ENCODE measurements around the gene VARS2. TPM values are rescaled to one million over a fixed set of nuclear protein-coding genes. Genes with fewer than 3 reads are reported as not detected.
"Not testable (repeated sequence)": the region's sequence is repeated elsewhere in the genome, so short reads cannot be mapped to it uniquely, and the experiment has no call there.

Gene VARS2
- polyA plus RNA-seq, 1 experiment = 16.1 TPM

DNA sequence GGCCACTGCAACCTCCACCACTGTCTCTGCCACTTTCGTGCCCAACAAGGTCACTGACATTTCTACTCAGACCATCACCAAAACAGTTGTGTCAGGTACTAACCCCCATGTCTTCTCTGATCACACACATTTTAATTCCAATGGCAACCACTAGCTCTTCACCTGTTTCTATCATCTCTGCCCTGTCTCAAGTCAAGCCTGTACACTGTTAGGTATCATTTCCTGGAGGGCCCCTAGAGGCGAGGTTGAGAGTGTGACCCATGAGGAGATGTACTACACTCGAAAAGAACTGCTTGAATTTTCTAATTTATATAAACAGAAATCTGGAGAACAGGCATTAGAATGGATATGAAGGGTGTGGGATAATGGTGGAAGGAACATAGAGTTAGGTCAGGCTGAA lies 52.1 kb downstream of the VARS2 start:
- peaks cover 1% of the 10 kb centered on the region for H3K27me3 ChIP-seq (ENCODE audit: control insufficient read depth, insufficient read depth, low read length)
- no peaks in the 10 kb centered on the region for H3K36me3 ChIP-seq (ENCODE audit: control insufficient read depth, insufficient read depth, low read length)
- CTCF ChIA-PET = no interaction called here
- POLR2A ChIA-PET = no interaction called here
- no peak overlapping the region for H3K4me3 ChIP-seq (ENCODE audit: low read depth, low read length)
- TF ChIP-seq, protein P1, sequence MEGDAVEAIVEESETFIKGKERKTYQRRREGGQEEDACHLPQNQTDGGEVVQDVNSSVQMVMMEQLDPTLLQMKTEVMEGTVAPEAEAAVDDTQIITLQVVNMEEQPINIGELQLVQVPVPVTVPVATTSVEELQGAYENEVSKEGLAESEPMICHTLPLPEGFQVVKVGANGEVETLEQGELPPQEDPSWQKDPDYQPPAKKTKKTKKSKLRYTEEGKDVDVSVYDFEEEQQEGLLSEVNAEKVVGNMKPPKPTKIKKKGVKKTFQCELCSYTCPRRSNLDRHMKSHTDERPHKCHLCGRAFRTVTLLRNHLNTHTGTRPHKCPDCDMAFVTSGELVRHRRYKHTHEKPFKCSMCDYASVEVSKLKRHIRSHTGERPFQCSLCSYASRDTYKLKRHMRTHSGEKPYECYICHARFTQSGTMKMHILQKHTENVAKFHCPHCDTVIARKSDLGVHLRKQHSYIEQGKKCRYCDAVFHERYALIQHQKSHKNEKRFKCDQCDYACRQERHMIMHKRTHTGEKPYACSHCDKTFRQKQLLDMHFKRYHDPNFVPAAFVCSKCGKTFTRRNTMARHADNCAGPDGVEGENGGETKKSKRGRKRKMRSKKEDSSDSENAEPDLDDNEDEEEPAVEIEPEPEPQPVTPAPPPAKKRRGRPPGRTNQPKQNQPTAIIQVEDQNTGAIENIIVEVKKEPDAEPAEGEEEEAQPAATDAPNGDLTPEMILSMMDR (IDR thresholded peaks at IDR 0.05; ENCODE audit: insufficient read depth, low read depth, low read length) = no peak
- DNase-seq (ENCODE audit: low read depth) = no peak

DNA sequence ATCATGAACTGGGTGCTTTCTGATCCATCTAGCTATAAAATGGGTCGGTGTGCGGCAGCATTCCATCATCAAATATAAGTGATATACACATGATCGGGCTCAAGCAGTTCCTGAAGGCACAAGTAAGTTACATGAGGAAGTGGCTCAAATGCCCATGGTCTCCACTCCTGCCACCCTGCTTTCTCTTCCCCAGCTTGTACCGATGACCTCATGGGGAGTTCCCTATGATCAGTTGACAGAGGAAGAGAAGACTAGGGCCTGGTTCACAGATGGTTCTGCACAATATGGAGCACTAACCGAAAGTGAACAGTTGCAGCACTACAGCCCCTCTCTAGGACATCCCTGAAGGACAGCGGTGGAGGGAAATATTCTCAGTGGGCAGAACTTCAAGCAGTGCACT lies 55.1 kb downstream of the VARS2 start:
- H3K4me3 ChIP-seq (ENCODE audit: low read depth, low read length); H3K27me3 ChIP-seq (ENCODE audit: control insufficient read depth, insufficient read depth, low read length); H3K36me3 ChIP-seq (ENCODE audit: control insufficient read depth, insufficient read depth, low read length); POLR2A ChIA-PET; DNase-seq (ENCODE audit: low read depth): not testable (repeated sequence)
- CTCF ChIA-PET = interaction anchor here (2.6 kb wide), 1 partner anchor 13 kb away, joined by 7 read pairs; no protein-coding TSS in a partner anchor

DNA sequence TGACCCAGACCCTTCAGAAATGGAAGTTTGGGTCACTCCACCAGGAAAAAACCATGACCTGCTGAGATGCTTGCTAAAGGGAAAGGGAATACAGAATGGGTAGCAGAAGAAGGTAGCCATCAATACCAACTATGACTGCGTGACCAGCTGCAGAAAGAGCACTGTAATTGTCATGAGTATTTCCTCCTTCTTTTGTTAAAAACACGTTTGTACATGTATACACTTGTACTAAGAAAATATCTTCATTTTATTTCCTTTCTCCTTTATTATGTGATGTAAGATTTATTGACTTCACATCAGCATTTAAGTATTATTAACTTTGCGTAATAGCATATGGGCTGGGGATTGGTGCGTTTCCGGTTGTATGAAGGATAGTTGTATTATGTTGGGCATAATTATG lies 56.9 kb downstream of the VARS2 start:
- no peak overlapping the region for H3K4me3 ChIP-seq (ENCODE audit: low read depth, low read length)
- ChIA-PET CTCF (interaction anchor here (1.9 kb wide), 1 partner anchor 10 kb away, joined by 5 read pairs; no protein-coding TSS in a partner anchor), POLR2A (no interaction called here)
- peaks cover 6% of the 10 kb centered on the region for H3K27me3 ChIP-seq (ENCODE audit: control insufficient read depth, insufficient read depth, low read length)
- TF ChIP-seq, protein P1 (IDR thresholded peaks at IDR 0.05; ENCODE audit: insufficient read depth, low read depth, low read length) = no peak
- DNase-seq (ENCODE audit: low read depth) = no peak
- H3K36me3 ChIP-seq (ENCODE audit: control insufficient read depth, insufficient read depth, low read length) = no peaks in the 10 kb centered on the region

DNA sequence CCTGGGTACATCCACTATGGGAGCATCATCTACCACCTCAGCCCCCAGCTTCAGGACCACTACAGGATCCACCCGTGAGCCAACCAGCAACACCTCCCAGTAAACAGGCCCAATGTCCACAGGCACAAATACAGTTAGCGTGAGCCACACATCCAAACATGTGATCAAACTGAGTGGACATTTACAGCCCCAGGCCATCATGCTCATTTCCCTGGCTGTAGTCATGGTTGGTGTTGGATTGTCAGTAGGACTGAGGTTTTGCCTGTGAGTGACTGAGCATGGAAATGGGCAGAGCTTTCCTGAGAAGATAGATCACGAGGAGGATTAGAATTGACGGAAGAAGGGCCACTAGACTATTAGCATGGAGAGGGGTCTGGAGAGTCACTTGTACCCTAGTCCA lies 58.8 kb downstream of the VARS2 start:
- H3K4me3 ChIP-seq (ENCODE audit: low read depth, low read length) = no peak overlapping the region
- no peaks in the 10 kb centered on the region for H3K36me3 ChIP-seq (ENCODE audit: control insufficient read depth, insufficient read depth, low read length)
- ChIA-PET CTCF (interaction anchor here (1.0 to 1.2 kb wide), 2 partner anchors 10 to 31 kb away, joined by 3 read pairs; no protein-coding TSS in a partner anchor), POLR2A (no interaction called here)
- peaks cover 10% of the 10 kb centered on the region for H3K27me3 ChIP-seq (ENCODE audit: control insufficient read depth, insufficient read depth, low read length)
- TF ChIP-seq, protein P1 (IDR thresholded peaks at IDR 0.05; ENCODE audit: insufficient read depth, low read depth, low read length) = no peak
- no peak for DNase-seq (ENCODE audit: low read depth)

DNA sequence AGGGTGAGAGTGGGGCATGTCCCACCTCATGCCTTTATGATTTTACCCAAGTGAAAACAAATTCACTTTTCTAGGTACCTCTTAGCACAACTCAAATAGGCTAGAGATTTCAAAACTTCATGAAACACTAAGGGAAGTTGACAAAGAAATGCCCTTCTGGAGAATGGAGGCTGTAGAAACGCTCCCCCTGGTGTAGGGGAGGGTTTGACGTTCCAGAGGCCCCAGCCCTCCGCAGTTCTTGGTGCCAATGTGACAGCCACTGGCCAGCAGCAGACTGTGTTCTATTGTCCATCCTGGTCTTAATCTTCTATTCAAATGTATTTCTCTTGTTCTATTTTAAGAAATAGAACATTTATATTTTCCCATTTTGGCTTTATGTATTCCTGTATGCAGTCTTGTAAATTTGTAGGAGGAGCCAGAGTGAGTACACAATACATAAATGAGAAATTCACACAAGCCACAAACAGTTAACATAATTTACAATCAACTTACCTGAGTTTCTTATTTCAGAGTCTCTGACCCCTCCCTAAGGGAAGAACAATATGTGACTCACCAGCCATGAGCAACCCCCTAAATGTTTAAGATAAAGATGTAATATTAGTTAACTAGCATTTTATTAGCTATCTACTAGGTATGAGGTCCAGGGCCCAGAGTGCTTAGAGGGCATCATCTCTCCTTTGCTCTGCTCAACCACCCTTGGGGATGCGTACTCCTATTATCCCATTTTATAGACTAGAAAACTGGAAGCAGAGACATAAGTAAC lies 60.6 kb downstream of the VARS2 start:
- H3K36me3 ChIP-seq (ENCODE audit: control insufficient read depth, insufficient read depth, low read length) = no peaks in the 10 kb centered on the region
- TF ChIP-seq, protein P1 (IDR thresholded peaks at IDR 0.05; ENCODE audit: insufficient read depth, low read depth, low read length) = no peak
- ChIA-PET CTCF (no interaction called here), POLR2A (no interaction called here)
- H3K27me3 ChIP-seq (ENCODE audit: control insufficient read depth, insufficient read depth, low read length) = peaks cover 12% of the 10 kb centered on the region
- no peak for DNase-seq (ENCODE audit: low read depth)
- no peak overlapping the region for H3K4me3 ChIP-seq (ENCODE audit: low read depth, low read length)

Small RNAs within 50 kb of the gene (small RNA-seq; reads per million reads assigned to genes)
- not detected for gene RF00019 (ENCODE audit: insufficient read length, low read depth, low replicate concordance)

Other genes with a start within 250 kb of the VARS2 start
- 25.1 and 44.5 TPM in 2 replicates for gene DHX16, start 241.2 kb upstream of the VARS2 start, polyA plus RNA-seq (2011; rRNA removed)
- gene PPP1R18, start 227.6 kb upstream of the VARS2 start, polyA plus RNA-seq (2011; rRNA removed) = 87.5 and 121 TPM in 2 replicates
- 12.6 and 19.7 TPM in 2 replicates for gene NRM, start 223.3 kb upstream of the VARS2 start, polyA plus RNA-seq (2011; rRNA removed)
- 5.1 and 7.5 TPM in 2 replicates for gene MDC1, start 197.0 kb upstream of the VARS2 start, polyA plus RNA-seq (2011; rRNA removed)
- 1,140 and 1,840 TPM in 2 replicates for gene TUBB, start 193.9 kb upstream of the VARS2 start, polyA plus RNA-seq (2011; rRNA removed)
- 205 and 292 TPM in 2 replicates for gene FLOT1, start 171.6 kb upstream of the VARS2 start, polyA plus RNA-seq (2011; rRNA removed)
- 43.7 and 51.7 TPM in 2 replicates for gene IER3, start 169.7 kb upstream of the VARS2 start, polyA plus RNA-seq (2011; rRNA removed)
- 10.6 and 17.0 TPM in 2 replicates for gene DDR1, start 29.7 kb upstream of the VARS2 start, polyA plus RNA-seq (2011; rRNA removed)
- gene GTF2H4, start 6.0 kb upstream of the VARS2 start, polyA plus RNA-seq (2011; rRNA removed) = 24.9 and 28.2 TPM in 2 replicates
- not detected in 2 replicates for gene SFTA2, start 17.9 kb downstream of the VARS2 start, polyA plus RNA-seq (2011; rRNA removed)
- not detected in 2 replicates for gene MUCL3, start 26.7 kb downstream of the VARS2 start, polyA plus RNA-seq (2011; rRNA removed)
- not detected in 2 replicates for gene MUC21, start 69.5 kb downstream of the VARS2 start, polyA plus RNA-seq (2011; rRNA removed)
- not detected in 2 replicates for gene MUC22, start 96.2 kb downstream of the VARS2 start, polyA plus RNA-seq (2011; rRNA removed)
- gene C6orf15, start 198.3 kb downstream of the VARS2 start, polyA plus RNA-seq (2011; rRNA removed) = not detected in 2 replicates
- 4.9 and 6.7 TPM in 2 replicates for gene PSORS1C1, start 200.6 kb downstream of the VARS2 start, polyA plus RNA-seq (2011; rRNA removed)
- not detected in 2 replicates for gene CDSN, start 206.2 kb downstream of the VARS2 start, polyA plus RNA-seq (2011; rRNA removed)
- gene PSORS1C2, start 224.8 kb downstream of the VARS2 start, polyA plus RNA-seq (2011; rRNA removed) = not detected in 2 replicates
- 11.0 and 15.5 TPM in 2 replicates for gene CCHCR1, start 243.6 kb downstream of the VARS2 start, polyA plus RNA-seq (2011; rRNA removed)
- 8.5 and 10.4 TPM in 2 replicates for gene TCF19, start 244.4 kb downstream of the VARS2 start, polyA plus RNA-seq (2011; rRNA removed)